Activated gamma-delta T cell treated with Interleukin-2 at 50 U/mL for 16 hours (primary cell): Measurements from ENCODE around the gene POU2F2.
A peak's percentile ranks its signal among the peaks of the same experiment; 100 is the strongest.

ENCODE experiments used
- DNase-seq: peaks from one replicate; pipeline ENCODE4 v3.0.0-alpha.2; 2020

The POU2F2 gene

GRCh38 chr19:42132030-42132628, at the start of gene POU2F2:
POU2F2 (minus strand) TSS chr19:42132446; CDS start chr19:42132411, 35 bp downstream.
- peak; percentile 87 for DNase-seq

- DNase-seq, result no peak
Observed at GRCh38 chr19:42178791-42179674, 46.8 kb upstream of the POU2F2 start.

GRCh38 chr19:42177686-42178019, 45.4 kb upstream of the POU2F2 start:
- no peak for DNase-seq

GRCh38 chr19:42176990-42177685, 44.9 kb upstream of the POU2F2 start:
- peak; percentile 69 for DNase-seq

- DNase-seq, result no peak
Observed at GRCh38 chr19:42176649-42176989, 44.4 kb upstream of the POU2F2 start.

GRCh38 chr19:42175952-42176648, 43.9 kb upstream of the POU2F2 start:
- DNase-seq, result no peak

GRCh38 chr19:42174958-42175734, 42.9 kb upstream of the POU2F2 start:
- DNase-seq, result no peak

GRCh38 chr19:42174188-42174587, 41.9 kb upstream of the POU2F2 start:
- DNase-seq, result no peak

- no peak for DNase-seq
Observed at GRCh38 chr19:42173695-42174094, 41.4 kb upstream of the POU2F2 start.

GRCh38 chr19:42172261-42172660, 40.0 kb upstream of the POU2F2 start:
- no peak for DNase-seq

GRCh38 chr19:42170715-42171114, 38.5 kb upstream of the POU2F2 start:
- DNase-seq, result no peak

- DNase-seq, result no peak
Observed at GRCh38 chr19:42169486-42170413, 37.5 kb upstream of the POU2F2 start.

GRCh38 chr19:42168206-42168605, 36.0 kb upstream of the POU2F2 start:
- no peak for DNase-seq

- no peak for DNase-seq
Observed at GRCh38 chr19:42166316-42166715, 34.1 kb upstream of the POU2F2 start.

- no peak for DNase-seq
Observed at GRCh38 chr19:42165146-42165545, 32.9 kb upstream of the POU2F2 start.

GRCh38 chr19:42161616-42162263, 29.5 kb upstream of the POU2F2 start:
- no peak for DNase-seq

- DNase-seq, result no peak
Observed at GRCh38 chr19:42159942-42160341, 27.7 kb upstream of the POU2F2 start.

GRCh38 chr19:42158926-42159325, 26.7 kb upstream of the POU2F2 start:
- DNase-seq, result no peak

GRCh38 chr19:42156571-42156970, 24.3 kb upstream of the POU2F2 start:
- DNase-seq, result no peak

GRCh38 chr19:42155796-42156195, 23.6 kb upstream of the POU2F2 start:
- DNase-seq, result no peak
